ENCODE results near the gene FRYL. TPM values are rescaled to one million over a fixed set of nuclear protein-coding genes. Genes with fewer than 3 reads are reported as not detected.

The FRYL gene
- total RNA-seq, 3 donors from 2014 or later: 45.1 to 47.2 (median 46.7) TPM

GRCh38 chr4:48503233-48504025 lies 276.6 kb downstream of the FRYL start:
- no peak overlapping the region for H3K4me3 Mint-ChIP-seq
- no peak for ATAC-seq
- no peaks in the 10 kb centered on the region for H3K27me3 Mint-ChIP-seq (ENCODE audit: low read depth)
- H3K36me3 Mint-ChIP-seq (ENCODE audit: insufficient read depth): peaks cover 30% of the 10 kb centered on the region
- H3K9me3 Mint-ChIP-seq: no peaks in the 10 kb centered on the region
- peaks cover 9% of the 10 kb centered on the region for H3K4me1 Mint-ChIP-seq (ENCODE audit: low read depth)
- DNase-seq: no peak

- DNase-seq (no peak), ATAC-seq (peak; percentile 62 to 65)
- Mint-ChIP-seq H3K27me3 (ENCODE audit: low read depth) (no peaks in the 10 kb centered on the region), H3K4me1 (ENCODE audit: low read depth) (peaks cover 9% of the 10 kb centered on the region), H3K4me3 (no peak overlapping the region), H3K36me3 (ENCODE audit: insufficient read depth) (peaks cover 14% of the 10 kb centered on the region), H3K9me3 (no peaks in the 10 kb centered on the region)
Measured at GRCh38 chr4:48499551-48500066, 280.5 kb downstream of the FRYL start.

GRCh38 chr4:48498895-48499294 lies 281.2 kb downstream of the FRYL start:
- Mint-ChIP-seq H3K36me3 (ENCODE audit: insufficient read depth) (peaks cover 14% of the 10 kb centered on the region), H3K27me3 (ENCODE audit: low read depth) (no peaks in the 10 kb centered on the region), H3K4me3 (no peak overlapping the region), H3K9me3 (no peaks in the 10 kb centered on the region), H3K4me1 (ENCODE audit: low read depth) (peaks cover 9% of the 10 kb centered on the region)
- DNase-seq: no peak
- no peak for ATAC-seq

GRCh38 chr4:48495941-48496340 lies 284.1 kb downstream of the FRYL start:
- no peaks in the 10 kb centered on the region for H3K9me3 Mint-ChIP-seq
- H3K4me1 Mint-ChIP-seq (ENCODE audit: low read depth): peaks cover 9% of the 10 kb centered on the region
- ATAC-seq (no peak), DNase-seq (no peak)
- H3K4me3 Mint-ChIP-seq: no peak overlapping the region
- peaks cover 9% of the 10 kb centered on the region for H3K36me3 Mint-ChIP-seq (ENCODE audit: insufficient read depth)
- peaks cover 13% of the 10 kb centered on the region for H3K27me3 Mint-ChIP-seq (ENCODE audit: low read depth)

GRCh38 chr4:48493452-48494100 lies 286.5 kb downstream of the FRYL start:
- peaks cover 26% of the 10 kb centered on the region for H3K27me3 Mint-ChIP-seq (ENCODE audit: low read depth)
- no peaks in the 10 kb centered on the region for H3K36me3 Mint-ChIP-seq (ENCODE audit: insufficient read depth)
- DNase-seq (no peak), ATAC-seq (no peak)
- no peaks in the 10 kb centered on the region for H3K4me1 Mint-ChIP-seq (ENCODE audit: low read depth)
- H3K9me3 Mint-ChIP-seq: no peaks in the 10 kb centered on the region
- H3K4me3 Mint-ChIP-seq: no peak overlapping the region

- H3K4me1 Mint-ChIP-seq (ENCODE audit: low read depth): no peaks in the 10 kb centered on the region
- H3K27me3 Mint-ChIP-seq (ENCODE audit: low read depth): peaks cover 42% of the 10 kb centered on the region
- DNase-seq: no peak
- no peaks in the 10 kb centered on the region for H3K9me3 Mint-ChIP-seq
- H3K4me3 Mint-ChIP-seq: no peak overlapping the region
- no peak for ATAC-seq
- H3K36me3 Mint-ChIP-seq (ENCODE audit: insufficient read depth): no peaks in the 10 kb centered on the region
Measured at GRCh38 chr4:48491514-48492176, 288.4 kb downstream of the FRYL start.

GRCh38 chr4:48490680-48491513 lies 289.2 kb downstream of the FRYL start:
- peaks cover 44% of the 10 kb centered on the region for H3K27me3 Mint-ChIP-seq (ENCODE audit: low read depth)
- H3K36me3 Mint-ChIP-seq (ENCODE audit: insufficient read depth): no peaks in the 10 kb centered on the region
- no peak overlapping the region for H3K4me3 Mint-ChIP-seq
- DNase-seq (no peak), ATAC-seq (peak in 1 of 2 donors; percentile 31)
- no peaks in the 10 kb centered on the region for H3K9me3 Mint-ChIP-seq
- no peaks in the 10 kb centered on the region for H3K4me1 Mint-ChIP-seq (ENCODE audit: low read depth)

- H3K36me3 Mint-ChIP-seq (ENCODE audit: insufficient read depth): no peaks in the 10 kb centered on the region
- H3K4me1 Mint-ChIP-seq (ENCODE audit: low read depth): no peaks in the 10 kb centered on the region
- no peak within 1 kb of the TSS for H3K4me3 Mint-ChIP-seq
- H3K9me3 Mint-ChIP-seq: no peaks in the 10 kb centered on the region
- peaks cover 45% of the 10 kb centered on the region for H3K27me3 Mint-ChIP-seq (ENCODE audit: low read depth)
- ATAC-seq (peak; percentile 47 to 58), DNase-seq (no peak)
Measured at GRCh38 chr4:48490012-48490679, 289.9 kb downstream of the FRYL start, which contains the start of gene ZAR1. Gene ZAR1, plus strand, starts transcription at chr4:48490252. Its CDS starts 40 bp downstream, at chr4:48490292.

- peaks cover 50% of the 10 kb centered on the region for H3K27me3 Mint-ChIP-seq (ENCODE audit: low read depth)
- DNase-seq: no peak
- ATAC-seq: no peak
- H3K4me1 Mint-ChIP-seq (ENCODE audit: low read depth): peaks cover 4% of the 10 kb centered on the region
- H3K36me3 Mint-ChIP-seq (ENCODE audit: insufficient read depth): no peaks in the 10 kb centered on the region
- no peaks in the 10 kb centered on the region for H3K9me3 Mint-ChIP-seq
- no peak overlapping the region for H3K4me3 Mint-ChIP-seq
Measured at GRCh38 chr4:48489683-48490011, 290.4 kb downstream of the FRYL start.

GRCh38 chr4:48484494-48485168 lies 295.4 kb downstream of the FRYL start:
- ATAC-seq: no peak
- DNase-seq: no peak
- H3K4me3 Mint-ChIP-seq: peak overlapping the region; percentile 65
- peaks cover 18% of the 10 kb centered on the region for H3K4me1 Mint-ChIP-seq (ENCODE audit: low read depth)
- no peaks in the 10 kb centered on the region for H3K9me3 Mint-ChIP-seq
- H3K27me3 Mint-ChIP-seq (ENCODE audit: low read depth): peaks cover 70% of the 10 kb centered on the region
- no peaks in the 10 kb centered on the region for H3K36me3 Mint-ChIP-seq (ENCODE audit: insufficient read depth)

- peak; percentile 58 to 60 for ATAC-seq
- DNase-seq: no peak
- Mint-ChIP-seq H3K9me3 (no peaks in the 10 kb centered on the region), H3K4me3 (peak overlapping the region; percentile 65), H3K4me1 (ENCODE audit: low read depth) (peaks cover 18% of the 10 kb centered on the region), H3K36me3 (ENCODE audit: insufficient read depth) (no peaks in the 10 kb centered on the region), H3K27me3 (ENCODE audit: low read depth) (peaks cover 63% of the 10 kb centered on the region)
Measured at GRCh38 chr4:48483777-48484493, 296.1 kb downstream of the FRYL start.

GRCh38 chr4:48483006-48483776 lies 296.9 kb downstream of the FRYL start, which contains the start of gene SLC10A4:
Gene SLC10A4, plus strand, starts transcription at chr4:48483343. Its CDS starts 219 bp downstream, at chr4:48483562.
- peaks cover 18% of the 10 kb centered on the region for H3K4me1 Mint-ChIP-seq (ENCODE audit: low read depth)
- DNase-seq (no peak), ATAC-seq (peak; percentile 63 to 67)
- H3K4me3 Mint-ChIP-seq: peak within 1 kb of the TSS; percentile 65
- no peaks in the 10 kb centered on the region for H3K36me3 Mint-ChIP-seq (ENCODE audit: insufficient read depth)
- H3K27me3 Mint-ChIP-seq (ENCODE audit: low read depth): peaks cover 59% of the 10 kb centered on the region
- no peaks in the 10 kb centered on the region for H3K9me3 Mint-ChIP-seq

Data from activated T-cell treated with anti-CD3 and anti-CD28 coated beads, Interleukin-2, amount 50 U/mL, for 4 hours (primary cell).